ENCODE data around the gene DOK6.

Gene DOK6

DNA sequence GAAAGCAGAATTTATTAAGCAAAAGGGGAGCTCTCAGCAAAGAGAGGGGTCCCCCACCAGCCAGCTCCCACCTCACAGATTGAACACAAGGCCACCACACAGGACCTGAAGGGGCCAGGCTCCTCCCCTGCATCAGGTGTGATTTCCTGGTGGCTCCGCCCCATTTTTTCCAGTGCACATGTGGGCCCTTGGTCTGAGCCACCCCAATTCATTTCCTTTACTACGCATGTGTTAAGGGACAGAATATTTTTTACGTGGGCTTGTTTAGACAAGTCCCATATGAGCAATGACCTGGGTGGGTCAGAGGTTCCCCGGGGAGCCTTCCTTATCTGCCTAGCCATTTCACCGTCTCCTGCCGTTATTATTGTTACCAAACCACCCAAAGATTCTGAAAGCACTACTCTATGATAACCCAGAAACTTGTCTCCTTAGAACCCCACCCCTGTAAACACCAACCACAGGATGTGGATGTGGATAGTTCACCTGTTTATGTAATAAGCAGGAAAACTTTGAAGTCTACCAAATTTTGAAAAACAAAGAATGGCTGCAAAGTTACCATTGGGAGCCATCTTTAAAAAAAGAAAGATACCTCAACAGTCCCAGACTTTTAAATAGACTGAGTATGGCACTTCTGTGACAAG, 355.3 kb downstream of the DOK6 start:
- DNase-seq = no peak

DNA sequence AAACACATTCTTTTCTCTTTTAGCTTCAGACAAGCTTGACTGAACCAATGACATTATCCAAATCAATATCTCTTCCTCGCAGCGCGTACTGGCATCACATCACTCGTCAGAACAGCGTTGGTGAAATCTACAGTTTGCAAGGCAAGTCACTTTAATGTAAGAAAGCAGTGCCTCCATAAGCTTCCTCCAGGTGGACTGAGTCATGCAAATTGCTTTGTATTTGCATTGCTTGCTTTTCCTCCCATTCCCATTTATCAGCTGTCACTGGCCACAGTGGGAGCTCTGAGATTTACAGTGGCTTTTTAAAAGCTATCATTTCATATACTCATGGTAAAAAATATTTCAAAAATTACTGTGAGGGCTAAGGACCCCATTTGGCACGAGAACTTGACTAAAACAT, 357.0 kb downstream of the DOK6 start:
- peak; percentile 68 for DNase-seq

DNA sequence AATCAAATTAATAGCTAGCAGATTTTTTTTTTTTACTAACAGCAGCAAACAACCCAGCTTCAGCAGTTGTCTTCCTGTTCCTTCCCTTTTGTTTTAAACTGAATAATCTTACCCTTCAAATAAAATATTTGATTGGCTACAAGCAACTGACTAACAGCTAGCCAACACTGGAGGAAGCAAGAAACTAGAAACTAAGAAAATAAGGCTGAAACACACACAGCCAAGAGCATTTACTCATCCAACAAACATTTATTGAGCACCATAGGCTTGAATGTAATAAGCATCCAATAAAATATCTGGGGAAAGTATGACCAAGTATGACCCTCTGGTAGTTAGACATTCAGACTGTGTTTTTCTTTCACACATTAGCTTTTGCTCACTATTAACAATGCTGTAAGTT, 357.8 kb downstream of the DOK6 start:
- DNase-seq = no peak

DNA sequence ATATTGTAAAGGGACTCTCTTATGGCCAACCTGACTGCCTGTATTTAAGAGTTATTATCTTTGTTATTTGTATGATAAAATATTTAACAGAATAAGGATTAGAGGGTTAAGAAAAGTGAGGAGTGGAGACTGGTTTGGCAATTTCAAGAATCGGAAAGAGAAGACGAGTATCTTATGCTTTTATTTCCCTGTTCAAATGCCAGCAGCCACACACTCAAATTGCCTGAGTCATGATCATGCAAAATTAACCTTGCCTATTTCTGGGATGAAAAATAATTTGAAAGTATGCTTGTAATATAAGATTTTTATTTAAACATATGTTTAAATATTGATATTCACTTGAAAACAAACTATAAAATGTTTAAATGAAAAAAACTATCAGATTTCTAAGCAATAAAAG, 358.4 kb downstream of the DOK6 start:
- no peak for DNase-seq

DNA sequence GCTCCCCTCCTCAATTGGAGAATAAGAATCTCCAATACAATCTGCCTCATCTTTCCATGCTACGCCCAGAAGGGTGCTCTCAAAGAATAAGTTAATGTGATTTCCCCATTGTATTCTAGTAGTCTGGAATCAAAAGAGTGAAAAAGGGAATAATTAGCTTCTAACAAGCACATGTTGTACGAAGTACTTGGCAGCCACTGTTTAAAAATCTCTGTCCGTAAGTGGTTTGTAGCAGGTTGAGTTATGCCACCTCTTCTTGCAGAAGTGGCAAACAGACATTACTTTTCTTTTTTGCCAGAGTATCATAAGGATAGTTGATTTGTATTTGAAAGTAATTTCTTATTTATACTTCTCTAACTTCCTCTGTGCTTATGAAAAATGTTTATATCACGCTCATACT, 362.3 kb downstream of the DOK6 start:
- DNase-seq = no peak

DNA sequence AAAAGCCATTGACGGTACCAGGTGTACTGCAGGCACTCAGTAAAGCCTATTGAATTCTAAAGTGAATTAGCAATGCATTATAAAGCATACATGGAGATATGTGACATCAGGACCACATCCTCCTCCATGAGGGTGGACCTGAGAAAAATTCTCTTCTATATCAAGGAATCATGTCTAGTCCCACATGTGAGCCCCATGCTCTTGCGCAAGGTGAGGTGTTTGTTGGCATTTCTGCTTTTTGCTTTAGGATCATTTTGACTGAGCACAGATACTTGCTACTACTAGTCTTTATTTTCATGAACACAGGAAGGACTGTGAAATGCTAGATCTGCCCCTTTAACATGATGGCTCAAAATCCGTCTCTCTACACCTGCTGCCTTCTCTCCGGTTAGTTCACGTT, 363.1 kb downstream of the DOK6 start:
- DNase-seq = no peak

DNA sequence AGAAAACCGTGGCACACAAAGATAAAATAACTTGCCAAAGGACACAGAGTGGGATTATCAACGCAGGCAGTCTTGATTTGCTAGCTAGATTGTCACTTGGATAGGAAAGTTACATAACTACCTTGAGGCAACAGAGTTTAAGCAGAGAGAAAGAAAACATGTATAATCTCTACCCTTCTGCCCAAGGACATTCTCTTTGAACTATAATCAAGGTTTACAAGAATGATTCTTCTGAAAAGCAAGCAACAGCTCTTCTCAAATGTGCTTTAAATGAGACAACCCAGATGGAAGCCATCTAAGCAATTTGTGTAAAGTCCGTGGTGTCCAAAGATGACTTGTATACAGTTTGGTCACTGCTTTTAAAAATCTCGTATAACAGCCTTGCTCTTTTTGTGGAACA, 369.6 kb downstream of the DOK6 start:
- DNase-seq = no peak

DNA sequence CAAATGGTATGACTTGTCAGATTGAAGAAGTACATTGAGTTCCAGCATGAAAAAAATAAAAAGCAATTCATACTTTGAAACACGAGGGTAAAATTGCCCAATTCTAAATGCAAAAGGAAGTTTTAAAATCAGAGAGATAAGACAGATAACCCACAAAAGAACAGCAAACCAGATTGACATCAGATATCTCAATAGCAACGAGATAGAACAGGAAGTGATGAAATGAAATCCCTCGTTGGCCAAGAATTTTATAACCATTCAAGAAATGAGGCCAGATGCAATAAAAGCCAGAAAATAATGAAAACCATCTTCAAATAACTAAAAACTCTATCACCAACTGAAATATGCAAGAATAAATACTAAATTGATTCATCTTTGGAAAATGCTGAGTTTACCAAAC, 374.1 kb downstream of the DOK6 start:
- DNase-seq = no peak

DNA sequence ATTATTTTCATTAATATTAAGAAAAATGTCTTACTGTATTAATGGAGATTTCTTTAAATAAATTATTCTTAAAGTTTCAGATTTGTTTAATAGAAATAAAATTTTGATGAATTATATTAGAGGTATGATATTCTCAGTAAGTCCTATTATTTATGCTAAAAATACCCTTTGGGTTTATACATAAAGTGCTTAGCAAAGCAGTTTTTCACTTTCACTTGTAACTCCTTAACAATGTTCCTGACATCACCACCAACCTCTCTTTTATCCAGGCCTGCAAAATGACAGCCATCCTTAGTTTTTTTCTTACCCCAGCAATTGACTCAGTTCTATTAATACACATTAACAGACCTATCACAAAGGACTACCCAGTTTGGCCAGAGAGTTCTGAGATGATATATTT, 376.6 kb downstream of the DOK6 start:
- no peak for DNase-seq

DNA sequence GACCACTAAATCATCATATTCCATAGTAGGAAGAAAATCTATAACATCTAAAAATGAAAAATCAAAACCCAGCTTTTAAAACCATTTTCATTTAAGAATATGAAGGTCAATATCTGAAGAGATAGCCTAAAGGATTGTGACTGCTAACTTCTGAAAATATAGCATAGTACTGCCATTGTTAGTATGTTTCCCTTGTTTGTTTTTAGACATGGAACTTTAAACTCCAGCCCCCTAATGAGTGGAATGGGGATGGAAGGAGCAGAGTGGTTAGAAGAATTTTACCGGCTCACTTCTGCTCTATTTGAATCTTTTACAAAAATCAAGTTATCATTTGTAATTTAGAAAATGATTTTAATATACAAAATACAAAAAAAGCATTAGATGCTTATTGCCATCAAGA, 378.0 kb downstream of the DOK6 start:
- no peak for DNase-seq

DNA sequence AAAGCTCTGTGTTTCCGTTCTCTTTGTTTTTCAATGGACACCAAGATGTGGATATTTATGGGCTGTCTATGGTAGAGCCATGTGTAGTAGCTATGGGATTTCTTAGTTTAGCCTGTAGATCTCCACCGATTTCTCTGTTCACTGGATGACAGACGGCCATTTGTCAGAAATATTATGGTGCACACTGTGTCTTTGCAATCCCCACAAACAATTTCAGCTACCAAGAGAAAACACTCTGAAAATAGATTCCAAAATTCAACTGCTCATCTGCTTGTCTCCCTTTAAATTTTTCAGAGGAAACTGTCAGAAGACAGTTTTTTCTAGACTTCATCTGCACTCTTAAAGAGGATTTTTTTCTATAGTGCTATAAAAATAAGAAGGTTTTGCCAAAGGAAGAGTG, 380.2 kb downstream of the DOK6 start:
- no peak for DNase-seq

DNA sequence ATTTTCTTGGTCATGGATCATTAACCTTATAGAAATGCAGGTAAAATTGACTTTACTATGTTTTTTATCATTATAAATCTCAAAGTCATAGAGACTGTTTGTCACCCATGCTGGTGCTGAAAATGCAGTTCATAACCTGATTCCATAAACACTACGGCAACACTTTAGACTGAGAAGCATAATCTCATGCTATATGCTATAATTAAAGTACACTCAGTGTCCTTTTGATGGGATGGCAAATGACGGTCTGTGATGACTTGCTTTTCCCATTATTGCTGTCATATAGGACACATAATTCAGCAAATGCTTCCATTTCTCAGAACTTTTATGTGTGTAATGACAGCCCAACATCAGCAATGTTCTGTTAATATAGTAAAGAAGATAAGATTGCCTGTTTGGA, 384.1 kb downstream of the DOK6 start:
- DNase-seq = no peak

DNA sequence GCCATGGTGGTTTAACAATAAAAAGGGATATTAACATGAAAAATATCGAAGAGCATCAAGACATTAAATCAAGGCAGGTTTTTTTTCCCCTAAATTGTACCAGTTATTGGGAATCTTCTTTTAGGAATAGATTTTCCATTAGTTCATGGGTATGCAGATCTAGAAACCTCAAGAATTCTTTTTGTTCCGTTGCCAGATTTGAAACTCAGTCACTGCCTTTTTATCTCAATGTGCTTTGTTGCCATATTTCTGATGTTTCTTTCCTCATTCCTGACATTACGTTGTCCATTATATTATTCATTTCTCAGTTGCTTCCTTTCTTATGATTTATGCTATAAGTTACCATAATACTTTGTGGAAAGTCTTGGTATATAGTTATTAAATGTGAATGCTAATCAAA, 384.8 kb downstream of the DOK6 start:
- no peak for DNase-seq

DNA sequence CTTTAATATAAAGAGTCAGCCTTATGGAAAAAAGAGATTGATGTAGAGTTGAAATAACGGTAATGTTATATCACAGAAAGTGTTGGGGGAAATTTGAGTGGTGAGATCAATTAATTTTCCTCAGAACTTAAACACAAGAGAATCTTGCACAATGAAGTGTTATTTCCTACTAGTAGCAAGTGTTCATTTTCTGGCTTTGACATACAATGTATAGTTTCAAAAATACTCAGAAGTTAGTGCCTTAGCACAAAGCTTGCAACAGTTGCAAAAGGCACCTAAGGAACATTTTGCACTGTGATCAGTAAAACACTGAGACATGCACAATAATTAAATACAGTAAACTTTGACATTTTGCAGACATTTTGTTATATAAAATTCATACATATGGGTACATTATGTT, 385.7 kb downstream of the DOK6 start:
- no peak for DNase-seq

DNA sequence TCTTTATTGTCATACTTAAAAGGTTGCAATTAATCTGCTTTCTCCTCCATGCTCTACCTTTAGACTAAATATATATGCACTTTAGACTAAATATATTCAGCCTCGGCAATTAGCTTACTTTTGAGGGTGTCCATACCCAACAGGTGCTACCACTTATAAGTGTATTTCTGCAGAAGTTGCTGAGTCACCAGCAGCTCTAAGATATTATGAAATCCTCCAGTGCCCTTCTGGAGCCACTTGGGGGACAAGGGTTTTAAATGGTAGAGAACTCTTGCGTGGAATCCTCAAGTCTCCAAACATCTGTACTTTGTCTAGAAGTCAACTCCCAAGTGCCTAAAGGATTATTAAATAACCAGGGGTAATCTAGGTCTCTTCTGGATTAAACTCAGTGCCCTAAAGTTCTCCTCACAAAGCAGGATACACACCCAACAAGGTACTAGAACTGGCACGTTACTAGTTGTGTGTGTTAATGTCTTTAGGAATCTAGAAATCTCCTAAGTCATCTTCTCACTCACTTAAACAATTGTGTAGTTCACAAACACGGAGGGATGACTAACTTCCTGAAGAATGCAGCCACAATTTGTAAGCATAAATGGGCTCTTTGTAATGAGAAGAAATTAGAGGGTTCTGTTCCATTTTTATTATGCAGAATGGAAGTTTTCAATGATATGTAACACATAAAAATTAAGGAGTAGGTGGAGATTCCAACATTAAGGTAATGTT, 387.3 kb downstream of the DOK6 start:
- peak; percentile 35 for DNase-seq

DNA sequence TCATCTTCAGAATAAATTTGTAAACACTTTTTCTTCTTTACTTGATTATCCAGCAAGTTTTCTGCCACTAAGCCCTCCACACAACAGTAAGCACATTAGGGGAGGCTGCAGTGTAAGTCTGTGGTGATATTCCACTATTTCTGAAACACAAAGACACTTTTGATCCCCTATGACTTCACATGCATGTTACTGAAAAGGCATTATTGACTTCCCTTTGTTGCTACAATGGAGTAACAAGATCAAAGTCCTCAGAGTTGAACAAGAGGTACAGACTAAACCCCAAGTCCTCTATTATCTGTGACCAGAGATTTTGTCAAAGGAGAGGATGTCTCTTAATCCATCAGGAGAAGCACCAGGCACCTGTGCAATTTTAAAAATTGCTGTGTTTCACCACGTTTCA, 389.1 kb downstream of the DOK6 start:
- no peak for DNase-seq

DNA sequence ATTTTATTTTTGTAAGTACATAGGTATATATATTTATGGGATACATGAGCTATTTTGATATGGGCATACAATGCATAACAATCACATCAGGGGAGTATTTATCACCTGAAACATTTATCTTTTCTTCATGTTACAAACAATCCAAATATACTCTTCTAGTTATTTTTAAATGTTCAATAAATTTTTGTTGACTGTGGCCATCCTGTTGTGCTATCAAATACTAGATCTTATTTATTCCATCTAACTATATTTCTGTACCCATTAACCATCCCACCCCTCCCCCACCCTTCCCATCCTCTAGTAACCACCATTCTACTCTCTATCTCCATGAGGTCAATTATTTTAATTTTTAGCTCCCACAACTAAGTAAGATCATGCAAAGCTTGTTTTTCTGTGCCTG, 390.0 kb downstream of the DOK6 start:
- no peak for DNase-seq

DNA sequence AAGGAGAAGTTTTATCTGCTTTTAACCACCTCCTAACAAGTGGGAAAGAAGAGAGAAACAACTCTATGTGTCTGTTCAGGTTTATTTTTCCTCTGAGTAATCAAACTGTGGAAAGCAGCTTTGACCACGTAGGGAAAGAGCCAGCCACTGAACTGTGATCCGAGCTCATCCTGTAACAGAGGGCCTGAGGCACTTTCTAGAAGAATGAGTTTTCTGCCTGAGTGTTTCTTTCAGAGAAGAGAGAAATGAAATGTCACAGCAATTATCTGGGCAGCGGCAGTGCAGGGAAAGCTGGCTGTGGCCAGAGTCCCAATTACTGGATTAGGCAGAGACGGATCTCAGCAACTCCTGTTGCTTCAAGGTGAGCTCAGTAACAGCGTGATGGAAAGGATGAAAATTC, 395.1 kb downstream of the DOK6 start:
- no peak for DNase-seq

DNA sequence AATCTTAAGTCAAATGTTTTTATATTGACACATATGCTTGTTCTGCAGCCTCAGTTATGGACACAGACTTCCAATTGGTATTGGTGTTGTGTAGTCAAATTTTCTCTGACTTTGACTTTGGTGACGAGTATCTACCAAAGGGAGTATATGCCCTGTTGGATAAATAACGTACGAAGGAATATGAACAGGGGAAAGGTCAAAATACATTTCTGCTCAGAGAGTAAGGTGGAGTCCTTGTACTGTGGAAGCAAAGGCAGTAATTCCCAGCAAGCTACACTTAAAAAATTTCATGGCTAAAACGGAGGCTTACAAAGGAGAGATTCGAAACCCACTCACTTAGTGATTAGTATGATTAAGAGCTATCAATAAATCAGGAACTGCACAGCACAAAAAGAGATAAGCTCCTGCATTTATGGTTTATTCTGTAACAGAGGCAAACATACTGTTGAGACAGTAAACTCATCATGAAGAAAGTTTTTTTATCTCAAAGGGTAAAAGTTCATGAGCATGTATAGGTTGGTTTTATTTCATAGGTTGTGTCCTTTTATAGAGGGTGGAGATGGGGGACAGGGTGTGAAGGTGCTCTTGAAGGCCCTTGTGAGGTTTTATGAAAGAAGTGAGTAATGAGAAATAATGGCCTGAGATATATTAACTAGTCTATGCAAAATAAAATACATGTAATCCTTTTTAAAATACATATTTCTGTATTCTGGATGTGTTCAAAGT, 404.3 kb downstream of the DOK6 start:
- DNase-seq = no peak

DNA sequence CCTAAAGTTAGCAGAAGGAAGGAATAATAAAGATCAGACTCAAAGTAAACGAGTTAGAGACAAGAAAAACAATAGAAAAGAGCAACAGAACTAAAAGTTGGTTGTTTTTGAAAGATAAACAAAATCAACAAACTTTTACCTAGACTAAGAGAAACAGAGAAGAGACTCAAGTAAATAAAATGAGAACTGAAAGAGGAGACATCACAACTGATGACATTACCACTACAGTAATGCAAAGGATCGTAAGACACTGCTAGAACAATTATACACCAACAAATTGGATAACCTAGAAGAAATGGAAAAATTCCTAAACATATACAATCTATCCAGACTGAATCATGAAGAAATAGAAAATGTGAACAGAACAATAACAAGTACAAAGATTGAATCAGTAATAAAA, 407.7 kb downstream of the DOK6 start:
- no peak for DNase-seq

DNA sequence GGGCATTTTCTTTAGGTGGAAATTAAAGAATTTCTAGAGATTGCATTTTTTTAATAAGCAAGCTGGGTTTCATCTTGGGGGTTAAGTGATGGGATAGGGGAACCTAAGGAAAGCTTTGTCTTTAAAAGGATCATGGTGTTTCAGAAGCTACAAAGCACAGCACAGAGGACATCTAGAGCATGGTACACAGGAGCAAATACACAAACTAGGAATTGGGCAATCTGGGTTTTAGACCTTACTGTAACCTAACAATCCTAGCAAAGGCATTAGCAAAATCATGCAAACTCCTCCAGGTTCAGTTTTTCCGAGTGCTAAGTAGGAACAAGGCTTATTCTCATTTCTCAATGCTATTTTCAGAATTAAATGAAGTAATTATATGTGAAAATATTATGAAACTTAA, 412.9 kb downstream of the DOK6 start:
- no peak for DNase-seq

DNA sequence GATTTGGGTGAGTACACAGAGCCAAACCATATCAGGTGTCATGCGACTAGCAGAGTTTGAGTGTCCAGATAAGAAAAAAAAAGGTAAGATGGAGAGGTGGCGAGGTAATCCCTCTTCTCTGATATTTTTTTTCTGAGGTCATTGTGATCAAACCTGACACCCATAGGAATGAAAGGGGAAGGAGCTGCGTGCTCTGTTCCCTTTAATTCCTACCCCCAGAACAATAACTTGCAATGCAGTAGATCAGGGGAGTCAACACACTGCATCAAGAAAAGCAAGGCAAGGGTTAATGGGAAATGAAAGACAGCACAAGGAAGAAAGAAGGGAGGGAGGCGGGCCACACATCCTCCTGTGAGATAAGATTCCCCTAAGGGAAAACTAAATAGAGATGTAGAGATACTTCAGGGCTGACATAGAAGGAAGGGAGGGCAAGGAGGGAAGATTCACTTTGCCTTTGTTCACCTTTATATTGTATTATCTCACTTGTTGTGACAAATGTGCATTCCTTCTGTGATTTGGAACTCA, 414.2 kb downstream of the DOK6 start:
- no peak for DNase-seq

DNA sequence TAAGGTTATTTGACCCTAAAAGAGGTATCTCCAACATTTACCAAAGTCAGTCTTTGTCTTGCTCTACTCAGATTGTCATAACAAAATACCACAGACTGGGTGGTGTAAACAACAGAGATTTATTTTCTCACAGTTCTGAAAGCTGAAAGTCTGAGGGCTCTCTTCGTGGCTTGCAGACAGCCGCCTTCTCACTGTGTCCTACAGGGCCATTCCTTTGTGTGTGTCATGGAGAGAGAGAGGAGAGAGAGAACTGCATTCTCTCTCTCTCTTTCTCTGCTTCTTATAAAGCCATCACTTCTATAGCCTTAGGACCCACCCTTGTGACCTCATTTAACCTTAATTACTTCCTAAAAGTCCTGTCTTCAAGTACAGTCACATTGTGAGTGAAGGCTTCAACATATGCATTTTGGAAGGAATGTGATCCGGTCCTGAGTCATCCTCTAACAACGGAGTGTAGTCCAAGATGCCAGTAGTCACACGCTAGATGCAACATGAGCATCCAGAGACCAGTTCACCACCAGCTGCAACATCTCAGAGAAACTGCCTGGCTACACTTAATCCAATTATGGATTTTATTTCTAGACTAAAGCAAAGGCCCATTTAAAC, 416.8 kb downstream of the DOK6 start:
- DNase-seq = no peak

DNA sequence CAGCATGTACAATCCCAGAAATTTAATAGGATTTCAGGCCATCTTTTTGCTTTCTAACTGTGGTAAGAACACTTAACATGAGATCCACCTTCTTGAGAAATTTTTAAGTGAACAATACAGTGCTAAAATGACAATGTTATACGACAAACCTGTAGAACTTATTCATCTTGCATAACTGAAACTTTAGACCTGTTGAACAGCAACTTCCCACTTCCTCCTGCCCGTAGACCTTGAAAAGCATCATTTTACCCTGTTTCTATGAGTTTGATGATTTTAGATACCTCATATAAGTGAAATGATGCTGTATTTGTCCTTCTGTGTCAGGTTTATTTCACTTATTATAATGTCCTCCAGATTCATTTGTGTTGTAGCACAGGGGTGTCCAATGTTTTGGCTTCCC, 418.8 kb downstream of the DOK6 start:
- no peak for DNase-seq

All from DMS53 (cell line).